Keratinocyte (primary cell): ENCODE data around the gene DDX11. TPM values are rescaled to one million over a fixed set of nuclear protein-coding genes. Genes with fewer than 3 reads are reported as not detected.
A peak's percentile ranks its signal among the peaks of the same experiment; 100 is the strongest.
"Not testable (repeated sequence)": the region's sequence is repeated elsewhere in the genome, so short reads cannot be mapped to it uniquely, and the experiment has no call there.

Source experiments
- DNase-seq: peaks from one replicate; pipeline ENCODE4 v3.0.0-alpha.2; 2011; ENCODE audit warnings: low read depth, missing footprints, low spot score
- FAIRE-seq: peaks from 2 replicates; lab custom pipeline; 2011; peaks lifted over from hg19 to GRCh38; lab: Jason Lieb, UNC
- H2AFZ ChIP-seq: 2 replicates; pipeline ENCODE4 v1.6.0; 2012; ENCODE audit warnings: low read length, control low read depth, inconsistent platforms; ENCODE audit not compliant: control insufficient read depth
- H3K27ac ChIP-seq: 2 replicates; pipeline ENCODE4 v1.5.1; 2011; ENCODE audit warnings: low read length; ENCODE audit not compliant: control insufficient read depth, insufficient read depth
- H3K27me3 ChIP-seq: 3 replicates; pipeline ENCODE4 v1.6.0; 2011; ENCODE audit warnings: low read length; ENCODE audit not compliant: control insufficient read depth, insufficient read depth; ENCODE audit errors: extremely low read depth
- H3K36me3 ChIP-seq, 2 experiments: 2 replicates in 1 of 2; 3 replicates in 1 of 2; pipeline ENCODE4 v1.5.1; 2011; ENCODE audit warnings: low read length in 2 of 2, mild to moderate bottlenecking in 1 of 2; ENCODE audit not compliant: control insufficient read depth in 2 of 2, insufficient read depth in 2 of 2; ENCODE audit errors: extremely low read depth in 1 of 2
- H3K4me1 ChIP-seq: 3 replicates; pipeline ENCODE4 v1.5.1; 2011; ENCODE audit warnings: low read length; ENCODE audit not compliant: control insufficient read depth, insufficient read depth; ENCODE audit errors: extremely low read depth
- H3K4me2 ChIP-seq: 3 replicates; pipeline ENCODE4 v1.6.0; 2011; ENCODE audit warnings: low read depth, low read length; ENCODE audit not compliant: control insufficient read depth, insufficient read depth; ENCODE audit errors: extremely low read depth
- H3K4me3 ChIP-seq, 3 experiments: fragments of 200-600 bp in 1 of 3; sonication (generic) in 1 of 3; 2 replicates in 2 of 3; 3 replicates in 1 of 3; pipeline ENCODE4 v1.5.1; 2011 to 2016; ENCODE audit warnings: low read length in 3 of 3, mild to moderate bottlenecking in 3 of 3, control low read depth in 2 of 3, inconsistent platforms in 1 of 3, low read depth in 1 of 3, mixed read lengths in 1 of 3, mixed run types in 1 of 3, moderate library complexity in 1 of 3; ENCODE audit not compliant: control insufficient read depth in 2 of 3, insufficient read depth in 2 of 3; ENCODE audit errors: extremely low read depth in 1 of 3
- H3K79me2 ChIP-seq: 2 replicates; pipeline ENCODE4 v1.6.0; 2012; ENCODE audit warnings: low read length; ENCODE audit not compliant: control insufficient read depth, insufficient read depth
- H3K9ac ChIP-seq: 3 replicates; pipeline ENCODE4 v1.6.0; 2011; ENCODE audit warnings: low read length; ENCODE audit not compliant: control insufficient read depth, insufficient read depth; ENCODE audit errors: extremely low read depth
- H3K9me1 ChIP-seq: 3 replicates; pipeline ENCODE4 v1.6.0; 2011; ENCODE audit warnings: low read length; ENCODE audit not compliant: control insufficient read depth, insufficient read depth; ENCODE audit errors: extremely low read depth
- H3K9me3 ChIP-seq: 2 replicates; pipeline ENCODE4 v1.5.1; 2012; ENCODE audit warnings: low read depth, low read length; ENCODE audit not compliant: control insufficient read depth
- H4K20me1 ChIP-seq: 3 replicates; pipeline ENCODE4 v1.6.0; 2011; ENCODE audit warnings: low read length; ENCODE audit not compliant: control insufficient read depth, insufficient read depth; ENCODE audit errors: extremely low read depth
- CTCF ChIP-seq, 3 experiments: IDR thresholded peaks in 1 of 3; conservative IDR thresholded peaks in 1 of 3; optimal IDR thresholded peaks in 1 of 3; 2 replicates in 2 of 3; 3 replicates in 1 of 3; pipeline versions ENCODE3 to v1.5.1; 2011; ENCODE audit warnings: low read length in 3 of 3, mild to moderate bottlenecking in 3 of 3, moderate library complexity in 2 of 3, control low read depth in 1 of 3, inconsistent platforms in 1 of 3; ENCODE audit not compliant: insufficient read depth in 2 of 3; ENCODE audit errors: extremely low read depth in 1 of 3
- dilution Hi-C: fragments of 300-500 bp; cut with MboI; formaldehyde crosslinking; loops from one replicate; pipeline ENCODE4 v1.7.0; 2020; ENCODE audit warnings: low sequenced_read_pairs; ENCODE audit not compliant: extremely low pct_ligation_motif_present
- polyA plus RNA-seq, 5 experiments: library from polyadenylated mRNA; depleted of rRNA in 3 of 5; stranded (reverse) in 3 of 5; stranded (forward) in 1 of 5; unstranded in 1 of 5; fragments of >200 nt; gene quantifications; 1 replicate in 1 of 5; 2 replicates in 3 of 5; 3 replicates in 1 of 5; pipeline versions ENCODE4 v1.2.1 to v1.2.3, GENCODE V29; 2011 to 2012; ENCODE audit warnings: missing spikeins in 2 of 5, low read depth in 1 of 5, low replicate concordance in 1 of 5

Gene DDX11
- polyA plus RNA-seq, 1 donor (not counting 4 experiments of a cell fraction or from before 2014, with no cell fraction given), result 11.2 TPM

GRCh38 chr12:31072962-31073361 lies 698 bp upstream of the DDX11 start:
- H3K9me3 ChIP-seq, H3K4me1 ChIP-seq, H3K36me3 ChIP-seq, H2AFZ ChIP-seq, H4K20me1 ChIP-seq, DNase-seq, FAIRE-seq, H3K27me3 ChIP-seq, dilution Hi-C loops, H3K9me1 ChIP-seq, H3K9ac ChIP-seq: not testable (repeated sequence)
- peak overlapping the region; percentile 91 for H3K4me2 ChIP-seq
- peaks cover 17% of the 10 kb centered on the region for H3K79me2 ChIP-seq
- H3K4me3 ChIP-seq, result peak overlapping the region; percentile 54 to 85 (median 74)
- peak overlapping the region; percentile 20 for H3K27ac ChIP-seq

DNA sequence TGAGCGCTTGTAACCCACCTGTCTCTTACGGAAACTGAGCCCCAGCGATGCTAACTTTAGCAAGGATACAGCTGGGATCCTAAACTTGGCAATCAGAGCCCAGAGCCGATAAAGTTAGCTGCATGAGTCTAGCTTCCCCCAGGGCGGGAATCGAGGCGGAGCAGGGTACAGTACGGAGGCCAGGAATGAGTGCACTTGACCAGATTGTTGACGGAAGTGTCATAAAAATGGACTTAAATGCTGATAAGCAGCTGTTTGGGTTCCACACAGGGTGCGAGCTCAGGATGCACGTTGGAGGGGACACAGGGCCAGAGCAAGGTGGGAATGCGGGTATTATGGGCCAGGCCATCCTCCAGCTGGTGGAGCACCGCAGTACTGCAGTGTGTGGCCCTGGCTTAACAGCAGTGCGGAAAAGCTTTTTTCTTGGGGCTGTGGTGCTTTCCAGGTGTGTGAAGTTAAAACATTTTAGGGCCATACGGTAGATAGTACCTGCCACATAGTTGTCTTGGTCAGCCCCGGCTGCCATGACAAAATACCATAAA lies 744 bp downstream of the DDX11 start:
- FAIRE-seq, H3K4me1 ChIP-seq, H3K27me3 ChIP-seq, H3K36me3 ChIP-seq, DNase-seq, dilution Hi-C loops, H4K20me1 ChIP-seq, H3K9me3 ChIP-seq, H3K9me1 ChIP-seq: not testable (repeated sequence)
- peaks cover 17% of the 10 kb centered on the region for H3K79me2 ChIP-seq
- peak overlapping the region; percentile 76 for H3K27ac ChIP-seq
- H3K4me3 ChIP-seq, result peak overlapping the region; percentile 54 to 85 (median 74)
- peak overlapping the region; percentile 97 for H2AFZ ChIP-seq
- H3K9ac ChIP-seq, result peak overlapping the region; percentile 84
- peak overlapping the region; percentile 91 for H3K4me2 ChIP-seq
- peak in 2 of 3 experiments; percentile 48 for TF ChIP-seq CTCF (optimal IDR thresholded peaks at IDR 0.05 in 1 of 3, IDR thresholded peaks at IDR 0.05 in 1 of 3, conservative IDR thresholded peaks at IDR 0.05 in 1 of 3; ENCODE audit: extremely low read depth in 1 of 3, insufficient read depth in 2 of 3, low read length in 3 of 3)

DNA sequence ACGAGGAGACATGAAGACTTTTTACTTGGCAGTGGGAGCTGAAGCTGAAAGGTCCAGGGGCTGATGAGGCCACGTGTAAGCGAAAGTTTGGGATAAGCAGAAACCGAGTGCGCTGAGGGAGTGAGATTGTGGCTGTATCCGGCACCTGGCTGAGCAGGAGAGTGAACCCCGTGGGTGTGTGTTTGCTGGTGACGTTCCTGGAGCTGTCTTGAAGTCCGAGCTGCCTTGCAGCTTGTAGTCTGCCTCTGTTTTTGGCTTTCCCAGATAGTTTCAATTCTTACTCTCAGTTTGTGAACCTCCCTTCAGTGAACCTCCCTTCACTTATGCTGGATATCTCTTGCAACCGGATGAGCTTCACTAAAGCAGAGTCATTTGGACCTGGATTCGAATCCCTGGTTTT lies 2.5 kb downstream of the DDX11 start:
- H3K4me2 ChIP-seq, FAIRE-seq: not testable (repeated sequence)

DNA sequence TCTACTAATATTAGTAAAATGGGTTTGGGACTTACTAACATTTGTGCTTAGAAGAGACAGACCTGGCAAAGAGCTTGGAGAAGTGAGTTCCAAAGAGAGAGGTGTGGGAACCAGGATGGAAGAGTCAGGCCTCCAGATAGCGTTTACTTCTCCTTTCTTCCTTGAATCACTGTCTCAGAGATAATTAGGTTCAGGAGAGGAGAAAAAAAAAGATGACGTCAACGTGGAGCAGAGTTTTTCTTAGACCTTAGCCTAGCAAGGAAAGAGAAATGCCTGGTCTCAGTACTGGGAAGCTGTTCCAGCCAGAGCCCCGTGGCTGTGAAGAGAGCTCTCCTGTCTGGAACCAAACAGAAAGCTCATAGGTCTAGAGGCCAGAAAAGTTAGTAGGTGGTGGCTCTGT lies 3.4 kb downstream of the DDX11 start:
- H3K9ac ChIP-seq, H3K27me3 ChIP-seq, H2AFZ ChIP-seq, H3K9me1 ChIP-seq, H3K9me3 ChIP-seq, H3K36me3 ChIP-seq, FAIRE-seq, DNase-seq, H3K4me1 ChIP-seq, dilution Hi-C loops, H3K4me2 ChIP-seq, H3K4me3 ChIP-seq, H3K27ac ChIP-seq, H4K20me1 ChIP-seq: not testable (repeated sequence)
- H3K79me2 ChIP-seq, result peaks cover 19% of the 10 kb centered on the region

More for the DNA sequence above, 2.5 kb downstream of the DDX11 start:
- H3K9me3 ChIP-seq, H3K4me1 ChIP-seq, H3K4me3 ChIP-seq, DNase-seq, H3K36me3 ChIP-seq, H4K20me1 ChIP-seq, H3K9me1 ChIP-seq, H3K27me3 ChIP-seq, dilution Hi-C loops, H3K9ac ChIP-seq, H3K27ac ChIP-seq, H2AFZ ChIP-seq: not testable (repeated sequence)
- peaks cover 18% of the 10 kb centered on the region for H3K79me2 ChIP-seq
